Right lobe of liver (tissue), 4 donors: ENCODE data around the gene NSMF.

Experiments
- POLR2A ChIP-seq: fragments of 450-650 bp; IDR thresholded peaks from one replicate; pipeline ENCODE4 v1.6.1; 2017; ENCODE audit warnings: antibody characterized with exemption, mild to moderate bottlenecking
- TF ChIP-seq, protein P1 (sequence below), 4 donors: fragments of 200-600 bp in 3 of 4; fragments of 450-650 bp in 1 of 4; IDR thresholded peaks; one replicate each; pipeline versions ENCODE4 v1.5.1 to v1.8.0; 2016 to 2022; ENCODE audit warnings: antibody characterized with exemption in 4 of 4, mild to moderate bottlenecking in 2 of 4
- donor health status: DM: no; HTN: no; CAD: no.
- donor health status: DM: no; HTN: no; CAD: no.
- donor health status: DM: no; HTN: yes; CAD: no.

GRCh38 chr9:137463931-137464290 lies 4.8 kb upstream of the NSMF start:
- TF ChIP-seq, protein P1, sequence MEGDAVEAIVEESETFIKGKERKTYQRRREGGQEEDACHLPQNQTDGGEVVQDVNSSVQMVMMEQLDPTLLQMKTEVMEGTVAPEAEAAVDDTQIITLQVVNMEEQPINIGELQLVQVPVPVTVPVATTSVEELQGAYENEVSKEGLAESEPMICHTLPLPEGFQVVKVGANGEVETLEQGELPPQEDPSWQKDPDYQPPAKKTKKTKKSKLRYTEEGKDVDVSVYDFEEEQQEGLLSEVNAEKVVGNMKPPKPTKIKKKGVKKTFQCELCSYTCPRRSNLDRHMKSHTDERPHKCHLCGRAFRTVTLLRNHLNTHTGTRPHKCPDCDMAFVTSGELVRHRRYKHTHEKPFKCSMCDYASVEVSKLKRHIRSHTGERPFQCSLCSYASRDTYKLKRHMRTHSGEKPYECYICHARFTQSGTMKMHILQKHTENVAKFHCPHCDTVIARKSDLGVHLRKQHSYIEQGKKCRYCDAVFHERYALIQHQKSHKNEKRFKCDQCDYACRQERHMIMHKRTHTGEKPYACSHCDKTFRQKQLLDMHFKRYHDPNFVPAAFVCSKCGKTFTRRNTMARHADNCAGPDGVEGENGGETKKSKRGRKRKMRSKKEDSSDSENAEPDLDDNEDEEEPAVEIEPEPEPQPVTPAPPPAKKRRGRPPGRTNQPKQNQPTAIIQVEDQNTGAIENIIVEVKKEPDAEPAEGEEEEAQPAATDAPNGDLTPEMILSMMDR (IDR thresholded peaks at IDR 0.05), result no peak
- TF ChIP-seq POLR2A, result no peak
